GM12801 (cell line): Measurements from ENCODE around the gene RANBP1.

Source experiments
- TF ChIP-seq, protein P1 (sequence below): IDR thresholded peaks from one replicate; pipeline ENCODE4 v1.5.1; 2011; ENCODE audit warnings: control low read depth; ENCODE audit not compliant: insufficient read length; ENCODE audit errors: extremely low read depth

RANBP1 gene

DNA sequence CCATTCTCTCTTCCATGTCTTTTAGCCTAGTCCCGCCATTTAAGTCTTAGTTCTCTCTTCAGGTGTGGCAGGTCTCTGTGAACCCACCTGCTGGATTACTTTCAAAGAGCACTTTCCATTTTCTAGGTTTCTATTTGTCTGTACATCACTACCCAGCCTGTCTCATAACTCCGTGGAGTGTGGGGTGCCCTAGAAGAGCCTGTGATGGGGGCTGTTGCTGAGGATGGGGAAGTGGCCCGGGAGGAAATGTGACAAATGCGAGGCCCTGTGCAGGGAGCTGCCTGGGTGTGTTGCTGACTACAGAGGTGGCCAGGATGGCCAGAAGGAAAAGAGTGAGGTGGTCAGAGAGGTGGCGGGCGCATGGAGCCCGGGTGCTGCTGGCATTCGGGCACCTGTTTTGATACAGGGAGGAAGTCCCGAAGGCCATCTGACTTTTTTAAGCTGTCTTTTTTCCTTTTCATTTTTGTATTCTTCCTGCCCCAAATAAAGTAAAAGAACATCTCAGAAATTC is 25.1 kb upstream of the RANBP1 start:
- TF ChIP-seq, protein P1, sequence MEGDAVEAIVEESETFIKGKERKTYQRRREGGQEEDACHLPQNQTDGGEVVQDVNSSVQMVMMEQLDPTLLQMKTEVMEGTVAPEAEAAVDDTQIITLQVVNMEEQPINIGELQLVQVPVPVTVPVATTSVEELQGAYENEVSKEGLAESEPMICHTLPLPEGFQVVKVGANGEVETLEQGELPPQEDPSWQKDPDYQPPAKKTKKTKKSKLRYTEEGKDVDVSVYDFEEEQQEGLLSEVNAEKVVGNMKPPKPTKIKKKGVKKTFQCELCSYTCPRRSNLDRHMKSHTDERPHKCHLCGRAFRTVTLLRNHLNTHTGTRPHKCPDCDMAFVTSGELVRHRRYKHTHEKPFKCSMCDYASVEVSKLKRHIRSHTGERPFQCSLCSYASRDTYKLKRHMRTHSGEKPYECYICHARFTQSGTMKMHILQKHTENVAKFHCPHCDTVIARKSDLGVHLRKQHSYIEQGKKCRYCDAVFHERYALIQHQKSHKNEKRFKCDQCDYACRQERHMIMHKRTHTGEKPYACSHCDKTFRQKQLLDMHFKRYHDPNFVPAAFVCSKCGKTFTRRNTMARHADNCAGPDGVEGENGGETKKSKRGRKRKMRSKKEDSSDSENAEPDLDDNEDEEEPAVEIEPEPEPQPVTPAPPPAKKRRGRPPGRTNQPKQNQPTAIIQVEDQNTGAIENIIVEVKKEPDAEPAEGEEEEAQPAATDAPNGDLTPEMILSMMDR = no peak

DNA sequence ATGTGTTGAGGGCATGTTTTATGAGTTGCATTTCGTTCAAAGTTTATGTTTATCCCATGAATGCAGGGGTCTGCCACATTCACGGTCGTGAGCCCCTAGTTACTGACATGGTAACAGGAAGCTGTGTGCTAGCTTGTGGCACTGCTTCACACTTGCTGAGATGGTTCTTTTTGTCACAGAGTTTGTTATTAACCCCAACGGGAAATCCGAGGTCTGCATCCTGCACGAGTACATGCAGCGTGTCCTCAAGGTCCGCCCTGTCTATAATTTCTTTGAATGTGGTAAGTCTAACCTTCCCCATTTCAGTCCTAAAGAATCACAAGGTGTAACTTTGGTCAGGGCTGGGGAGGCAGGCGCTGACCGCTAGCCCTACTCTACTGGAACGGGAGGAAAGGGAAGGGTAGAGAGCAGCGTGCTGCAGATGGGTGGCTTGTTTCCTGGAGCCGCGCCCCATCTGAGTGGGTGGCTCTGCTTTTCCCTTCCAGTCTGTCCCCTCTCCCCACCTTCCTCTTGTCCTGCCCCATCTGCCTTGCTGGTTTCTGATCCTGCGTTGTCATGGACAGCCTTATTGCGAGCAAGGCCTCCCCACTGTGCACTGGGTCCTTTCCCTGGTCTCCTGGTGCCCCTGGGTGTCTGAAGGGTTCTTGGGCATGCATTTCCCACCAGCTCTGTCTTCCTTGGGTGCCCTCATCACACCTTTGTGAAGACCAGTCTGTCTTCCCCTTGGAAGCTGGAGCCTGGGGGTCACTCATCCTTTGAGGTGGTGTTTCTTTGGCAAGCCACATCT is 24.0 kb upstream of the RANBP1 start:
- TF ChIP-seq, protein P1 = no peak

GRCh38 chr22:20092477-20092854 is 23.4 kb upstream of the RANBP1 start:
- TF ChIP-seq, protein P1 = no peak

DNA sequence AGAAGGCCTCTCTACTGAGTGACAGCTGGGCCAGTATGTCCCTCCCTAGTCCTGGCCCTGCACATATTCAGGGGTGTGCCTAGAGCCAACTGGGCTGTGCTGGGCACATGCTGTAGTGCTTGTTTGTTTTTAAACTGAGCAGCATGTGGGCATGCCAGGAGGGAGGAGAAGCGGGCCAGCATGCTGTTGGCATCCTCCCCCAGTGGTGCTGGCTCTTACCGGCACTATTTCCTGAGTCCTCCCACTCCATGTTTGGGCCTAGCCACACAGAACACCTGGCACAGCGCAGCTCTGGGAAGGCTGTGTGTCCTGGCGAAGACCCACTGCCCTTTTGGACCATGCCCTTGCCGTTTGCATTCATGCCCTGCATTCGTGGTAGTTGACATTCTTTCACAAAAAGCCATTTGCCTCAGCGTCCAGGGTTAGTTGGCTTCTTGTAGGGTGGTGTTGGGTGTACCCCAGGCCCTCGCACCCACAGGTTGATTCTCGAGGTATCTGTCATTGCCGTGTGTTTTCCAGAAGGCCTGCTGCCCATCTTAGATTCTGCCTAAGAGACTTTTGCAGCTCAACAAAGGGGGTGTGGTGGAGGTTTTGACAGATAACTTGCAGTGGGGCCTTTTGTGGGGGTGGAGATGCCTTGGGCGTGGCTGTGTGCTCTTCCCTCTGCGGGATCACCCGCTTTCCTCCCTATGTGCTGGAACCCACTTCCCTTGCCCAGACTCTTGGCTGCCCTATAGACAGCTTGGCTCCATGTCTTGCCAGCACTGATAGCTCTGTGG is 22.3 kb upstream of the RANBP1 start:
- TF ChIP-seq, protein P1 = no peak

DNA sequence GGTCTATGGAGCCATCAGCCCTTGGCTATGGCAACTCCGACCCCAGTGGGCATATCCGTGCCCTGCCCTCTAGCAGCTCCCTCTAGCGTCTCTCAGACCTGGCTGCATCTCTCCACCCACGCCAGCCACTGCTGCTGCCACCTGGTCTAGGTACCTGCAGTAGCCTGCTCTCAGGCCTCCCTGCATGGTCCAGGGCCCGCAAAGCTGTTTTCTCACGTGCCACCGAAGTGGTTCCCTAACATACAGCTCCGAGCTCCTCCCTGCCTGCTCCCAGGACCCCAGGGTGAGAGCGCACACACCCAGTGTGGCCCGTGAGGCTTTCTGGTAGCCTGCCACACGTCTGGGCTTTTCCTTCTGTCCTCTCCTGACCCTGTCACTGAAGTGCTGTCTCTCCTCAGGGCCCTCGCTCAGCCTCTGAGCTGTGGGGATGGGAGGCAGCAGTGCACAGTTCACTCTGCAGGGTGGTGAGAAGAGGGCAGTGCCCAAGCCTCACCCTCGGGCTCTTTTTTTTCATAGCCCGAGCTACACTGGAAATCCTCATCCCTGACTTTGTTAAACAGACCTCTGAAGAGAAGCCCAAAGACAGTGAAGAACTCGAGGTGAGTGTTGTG is 21.6 kb upstream of the RANBP1 start:
- TF ChIP-seq, protein P1 = no peak

DNA sequence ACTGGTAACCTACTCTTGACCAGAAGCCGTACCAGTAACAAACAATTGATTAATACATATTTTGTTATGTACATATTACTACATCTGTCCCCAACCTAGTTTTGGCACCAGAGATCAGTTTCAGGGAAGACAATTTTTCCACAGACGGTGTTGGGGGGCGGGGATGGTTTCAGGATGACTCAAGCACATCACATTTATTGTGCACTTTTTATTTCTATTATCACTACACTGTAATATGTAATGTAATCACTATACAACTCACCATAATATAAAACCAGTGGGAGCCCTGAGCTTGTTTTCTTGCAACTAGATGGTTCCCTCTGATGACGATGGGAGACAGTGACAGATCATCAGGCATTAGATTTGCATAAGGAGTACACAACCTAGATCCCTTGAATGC is 20.4 kb upstream of the RANBP1 start:
- TF ChIP-seq, protein P1 = no peak
